Activated T-cell treated with anti-CD3 and anti-CD28 coated beads, Interleukin-2, amount 50 U/mL, for 72 hours (primary cell): ENCODE measurements around the gene MSTO1. TPM values are rescaled to one million over a fixed set of nuclear protein-coding genes. Genes with fewer than 3 reads are reported as not detected.
"Not testable (repeated sequence)": the region's sequence is repeated elsewhere in the genome, so short reads cannot be mapped to it uniquely, and the experiment has no call there.

Experiments
- ATAC-seq, 2 donors: fragments of 150-1000 bp; cut with Tn5 transposase; replicated peaks in 1 of 2; 2 replicates each; pipeline ENCODE4 v1.10.0; 2021; ENCODE audit warnings: moderate library complexity in 2 of 2, mild to moderate bottlenecking in 1 of 2
- DNase-seq, 2 donors: peaks; one replicate each; pipeline ENCODE4 v3.0.0; 2021 to 2022; ENCODE audit warnings: mixed read lengths in 1 of 2
- H3K27ac Mint-ChIP-seq: one replicate; pipeline ENCODE4 v1.8.0; 2022; ENCODE audit warnings: mild to moderate bottlenecking, moderate library complexity, mixed read lengths
- H3K27me3 Mint-ChIP-seq: one replicate; pipeline ENCODE4 v1.8.0; 2022; ENCODE audit warnings: low read depth, mixed read lengths
- H3K36me3 Mint-ChIP-seq, 2 donors: one replicate each; pipeline ENCODE4 v1.8.0; 2022; ENCODE audit warnings: mixed read lengths in 2 of 2, mild to moderate bottlenecking in 1 of 2; ENCODE audit not compliant: insufficient read depth in 2 of 2
- H3K4me1 Mint-ChIP-seq: one replicate; pipeline ENCODE4 v1.8.0; 2022; ENCODE audit warnings: low read depth, mixed read lengths
- H3K4me3 Mint-ChIP-seq, 2 donors: one replicate each; pipeline ENCODE4 v1.8.0; 2022; ENCODE audit warnings: mild to moderate bottlenecking in 2 of 2, mixed read lengths in 2 of 2, moderate library complexity in 2 of 2
- H3K9me3 Mint-ChIP-seq, 2 donors: one replicate each; pipeline ENCODE4 v1.8.0; 2022; ENCODE audit warnings: mixed read lengths in 2 of 2
- total RNA-seq, 2 donors: library from RNA; stranded (reverse); gene quantifications; one replicate each; pipeline ENCODE4 v1.2.3, GENCODE V29; 2022

MSTO1 gene
- total RNA-seq = 10 to 100 TPM; 41.6 to 53.3 TPM

GRCh38 chr1:155609515-155610256 lies at the start of gene MSTO1:
Gene MSTO1 (plus strand): TSS chr1:155610218. CDS start chr1:155610249, 31 bp downstream.
- Mint-ChIP-seq H3K27ac (peak within 1 kb of the TSS; percentile 96), H3K36me3 (peaks cover 0 to 8% of the 10 kb centered on the region in 2 donors), H3K27me3 (no peaks in the 10 kb centered on the region), H3K4me3 (peak within 1 kb of the TSS; percentile 97 to 98), H3K9me3 (no peaks in the 10 kb centered on the region), H3K4me1 (peaks cover 14% of the 10 kb centered on the region)
- DNase-seq (peak; percentile 97 to 99), ATAC-seq (peak; percentile 97)

GRCh38 chr1:155561779-155562580 lies 48.0 kb upstream of the MSTO1 start:
- DNase-seq (peak; percentile 71 to 74), ATAC-seq (peak; percentile 6 to 34)
- H3K36me3 Mint-ChIP-seq, H3K27me3 Mint-ChIP-seq, H3K9me3 Mint-ChIP-seq: not testable (repeated sequence)
- H3K27ac Mint-ChIP-seq = peak overlapping the region; percentile 99
- H3K4me3 Mint-ChIP-seq = peak overlapping the region; percentile 96 to 99
- peaks cover 62% of the 10 kb centered on the region for H3K4me1 Mint-ChIP-seq

- Mint-ChIP-seq H3K27ac (peak within 1 kb of the TSS; percentile 99), H3K4me1 (peaks cover 57% of the 10 kb centered on the region), H3K27me3 (no peaks in the 10 kb centered on the region), H3K4me3 (peak within 1 kb of the TSS; percentile 96 to 99), H3K36me3 (peaks cover 2 to 3% of the 10 kb centered on the region in 2 donors), H3K9me3 (no peaks in the 10 kb centered on the region)
- ATAC-seq (peak; percentile 86 to 88), DNase-seq (peak; percentile 93 to 94)
Measured at GRCh38 chr1:155562581-155563376, 47.2 kb upstream of the MSTO1 start, which contains the start of gene ASH1L. Gene ASH1L (minus strand): TSS chr1:155562803. CDS start chr1:155521519, 41,284 bp downstream.

DNA sequence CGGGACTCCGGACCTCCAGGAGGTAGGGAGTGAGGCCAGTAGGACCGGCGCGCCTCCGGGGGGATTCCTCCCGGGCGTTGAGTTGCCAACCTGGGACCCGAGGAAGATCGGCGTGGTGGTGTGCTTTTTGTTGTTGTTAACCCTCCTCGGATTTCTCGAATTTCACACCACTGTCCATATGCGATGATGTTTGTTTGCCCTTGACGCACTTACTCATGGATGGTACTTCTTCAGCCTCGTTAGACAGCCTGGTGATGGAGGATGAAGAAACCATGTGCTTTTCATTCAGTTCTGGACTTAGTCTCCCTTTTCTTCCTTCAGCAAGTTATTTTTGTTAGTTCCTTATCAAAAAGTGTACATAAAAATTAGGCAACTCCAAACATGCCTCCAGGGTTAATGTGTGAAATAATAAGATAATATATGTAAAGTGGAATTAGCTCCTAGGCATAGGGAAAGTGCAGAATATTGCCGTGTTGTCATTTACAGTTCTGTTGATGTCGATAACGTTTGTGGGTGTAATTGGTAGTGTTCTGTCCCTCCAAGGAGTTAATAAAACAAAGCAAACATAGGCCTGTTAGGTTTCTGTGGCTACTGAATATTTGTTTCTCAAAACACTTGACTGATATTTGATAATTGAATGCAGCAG lies 46.5 kb upstream of the MSTO1 start:
- not testable (repeated sequence) for H3K36me3 Mint-ChIP-seq, DNase-seq, H3K27me3 Mint-ChIP-seq, H3K9me3 Mint-ChIP-seq
- ATAC-seq = peak; percentile 6 to 8
- Mint-ChIP-seq H3K4me1 (peaks cover 51% of the 10 kb centered on the region), H3K27ac (peak overlapping the region; percentile 99), H3K4me3 (peak overlapping the region; percentile 96 to 99)

DNA sequence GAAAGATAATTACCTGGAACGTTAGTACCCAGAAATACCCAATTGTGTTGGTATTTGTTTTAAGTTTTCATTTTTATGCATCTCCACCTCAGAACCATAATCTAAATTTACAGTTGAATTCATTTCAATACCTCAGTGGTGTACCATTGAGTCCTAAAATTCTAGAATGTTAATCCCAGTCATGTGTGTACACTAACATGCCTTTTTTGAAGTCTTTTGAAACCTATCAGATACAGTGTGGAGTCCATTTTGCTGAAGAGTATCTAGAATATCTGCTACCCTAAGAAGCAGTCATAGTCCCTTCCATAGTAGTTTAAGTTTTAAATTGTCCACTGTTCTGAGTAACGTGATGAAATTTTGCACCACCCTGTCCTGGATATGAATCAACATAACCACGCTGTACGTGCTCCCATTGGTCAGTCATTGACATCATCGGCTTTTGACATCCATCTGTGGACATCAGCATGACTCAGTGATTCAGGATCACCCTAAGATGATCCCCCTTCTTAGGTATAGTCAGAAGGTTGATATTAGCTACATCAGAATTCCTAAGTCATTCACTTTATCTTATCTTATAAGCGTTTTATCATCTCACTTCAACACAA lies 39.9 kb upstream of the MSTO1 start:
- no peaks in the 10 kb centered on the region for H3K27me3 Mint-ChIP-seq
- no peak overlapping the region for H3K4me3 Mint-ChIP-seq
- no peak overlapping the region for H3K27ac Mint-ChIP-seq
- no peaks in the 10 kb centered on the region for H3K9me3 Mint-ChIP-seq
- peaks cover 41% of the 10 kb centered on the region for H3K4me1 Mint-ChIP-seq
- no peak for DNase-seq
- H3K36me3 Mint-ChIP-seq = peaks cover 0 to 7% of the 10 kb centered on the region in 2 donors
- ATAC-seq = peak; percentile 31 to 62

GRCh38 chr1:155570593-155570990 lies 39.4 kb upstream of the MSTO1 start:
- Mint-ChIP-seq H3K36me3 (peaks cover 0 to 7% of the 10 kb centered on the region in 2 donors), H3K9me3 (no peaks in the 10 kb centered on the region), H3K27ac (peak overlapping the region; percentile 46), H3K27me3 (no peaks in the 10 kb centered on the region), H3K4me1 (peaks cover 40% of the 10 kb centered on the region), H3K4me3 (no peak overlapping the region)
- DNase-seq (no peak), ATAC-seq (no peak)

DNA sequence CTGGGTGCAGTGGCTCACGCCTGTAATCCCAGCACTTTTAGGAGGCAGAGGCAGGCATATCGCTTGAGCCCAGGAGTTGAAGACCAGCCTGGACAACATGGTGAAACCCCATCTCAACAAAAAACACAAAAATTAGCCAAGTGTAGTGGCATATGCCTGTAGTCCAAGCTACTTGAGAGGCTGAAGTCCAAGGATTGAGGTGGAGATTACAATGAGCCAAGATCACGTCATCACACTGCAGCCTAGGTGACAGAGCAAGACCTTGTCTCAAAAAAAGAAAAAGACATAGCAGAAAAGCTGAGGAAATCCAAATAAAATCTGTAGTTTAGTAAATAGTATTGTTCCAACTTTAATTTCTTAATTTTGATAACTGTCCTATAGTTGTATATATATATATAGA lies 35.9 kb upstream of the MSTO1 start:
- Mint-ChIP-seq H3K27me3 (no peaks in the 10 kb centered on the region), H3K4me1 (peaks cover 33% of the 10 kb centered on the region), H3K27ac (no peak overlapping the region), H3K9me3 (no peaks in the 10 kb centered on the region), H3K36me3 (peaks cover 0 to 7% of the 10 kb centered on the region in 2 donors), H3K4me3 (no peak overlapping the region)
- no peak for ATAC-seq
- DNase-seq = no peak

GRCh38 chr1:155575608-155576007 lies 34.4 kb upstream of the MSTO1 start:
- not testable (repeated sequence) for H3K9me3 Mint-ChIP-seq, H3K27me3 Mint-ChIP-seq, ATAC-seq, H3K4me3 Mint-ChIP-seq, H3K36me3 Mint-ChIP-seq, H3K27ac Mint-ChIP-seq, DNase-seq
- H3K4me1 Mint-ChIP-seq = peaks cover 20% of the 10 kb centered on the region

DNA sequence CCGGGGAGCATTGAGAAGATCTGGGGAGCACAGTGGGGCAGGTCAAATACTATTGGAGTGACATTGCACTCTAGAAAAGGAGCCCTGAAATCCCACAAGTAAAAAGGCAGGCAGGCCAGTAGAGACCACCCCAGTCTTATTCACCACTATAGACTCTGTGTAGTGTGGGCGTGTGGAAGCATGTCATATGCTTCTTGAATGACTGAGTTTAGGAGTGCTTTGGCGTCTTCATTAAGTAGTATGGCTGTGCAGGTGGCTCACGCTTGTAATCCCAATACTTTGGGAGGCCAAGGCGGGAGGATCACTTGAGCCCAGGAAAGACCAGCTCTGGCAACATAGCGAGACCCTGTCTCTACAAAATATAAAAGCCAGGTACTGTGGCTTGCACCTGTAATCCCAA lies 26.2 kb upstream of the MSTO1 start:
- not testable (repeated sequence) for H3K4me3 Mint-ChIP-seq, H3K27ac Mint-ChIP-seq, H3K27me3 Mint-ChIP-seq, H3K4me1 Mint-ChIP-seq, H3K9me3 Mint-ChIP-seq, ATAC-seq, H3K36me3 Mint-ChIP-seq, DNase-seq

DNA sequence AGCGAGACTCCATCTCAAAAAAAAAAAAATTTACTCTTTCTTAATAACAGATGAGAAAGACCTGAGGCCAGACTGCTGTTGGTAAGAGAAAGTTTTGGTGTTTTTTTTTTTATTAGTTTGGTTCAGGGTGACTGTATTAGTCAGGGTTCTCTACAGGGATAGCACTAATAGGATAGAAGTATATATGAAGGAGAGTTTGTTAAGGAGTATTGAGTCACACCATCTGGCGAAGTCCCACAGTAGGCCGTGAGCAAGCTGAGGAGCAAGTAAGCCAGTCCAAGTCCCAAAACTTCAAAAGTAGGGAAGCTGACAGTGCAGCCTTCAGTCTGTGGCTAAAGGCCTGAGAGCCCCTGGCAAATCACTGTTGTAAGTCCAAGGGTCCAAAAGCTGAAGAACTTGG lies 20.7 kb upstream of the MSTO1 start:
- H3K27me3 Mint-ChIP-seq, DNase-seq, H3K4me1 Mint-ChIP-seq, H3K4me3 Mint-ChIP-seq, ATAC-seq, H3K27ac Mint-ChIP-seq, H3K9me3 Mint-ChIP-seq, H3K36me3 Mint-ChIP-seq: not testable (repeated sequence)

DNA sequence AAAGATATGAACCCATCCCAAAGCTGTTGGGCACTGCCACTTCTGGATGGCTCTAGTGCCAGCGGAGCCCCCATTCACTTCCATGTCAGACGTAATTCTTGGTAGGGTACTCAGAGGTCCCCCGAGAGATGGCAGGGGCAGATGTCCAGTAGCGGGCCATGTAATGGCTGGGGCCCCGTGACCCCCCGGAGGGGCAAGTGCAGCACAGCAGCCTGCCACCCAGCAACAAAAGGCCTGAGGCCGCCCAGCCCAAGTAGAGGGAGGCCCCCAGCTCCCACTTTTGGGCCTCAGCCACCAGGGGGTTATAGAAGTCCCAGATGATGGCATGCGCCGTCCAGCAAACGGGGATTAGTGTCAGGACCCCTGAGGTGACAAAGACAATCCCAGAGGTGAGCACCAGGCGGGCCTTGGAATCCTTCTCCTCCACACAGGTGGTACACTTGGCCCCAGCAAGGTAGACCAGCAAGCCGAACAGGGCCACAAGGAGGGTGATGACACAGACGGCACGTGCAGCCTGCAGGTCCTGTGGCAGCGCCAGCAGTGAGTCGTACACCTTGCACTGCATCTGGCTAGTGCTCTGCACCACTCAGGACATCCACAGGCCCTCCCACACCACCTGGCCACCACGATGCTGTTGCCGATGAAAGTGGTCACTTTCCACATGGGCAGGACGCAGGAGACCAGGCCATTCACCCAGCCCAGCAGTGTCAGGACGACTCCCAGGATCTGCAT lies 19.3 kb upstream of the MSTO1 start:
- H3K4me1 Mint-ChIP-seq, H3K27ac Mint-ChIP-seq, H3K36me3 Mint-ChIP-seq, H3K9me3 Mint-ChIP-seq, H3K4me3 Mint-ChIP-seq, H3K27me3 Mint-ChIP-seq, DNase-seq, ATAC-seq: not testable (repeated sequence)

- H3K27me3 Mint-ChIP-seq = no peaks in the 10 kb centered on the region
- no peaks in the 10 kb centered on the region for H3K4me1 Mint-ChIP-seq
- peak; percentile 58 to 70 for ATAC-seq
- H3K4me3 Mint-ChIP-seq = no peak overlapping the region
- H3K9me3 Mint-ChIP-seq = no peaks in the 10 kb centered on the region
- H3K36me3 Mint-ChIP-seq = no peaks in the 10 kb centered on the region
- H3K27ac Mint-ChIP-seq = no peak overlapping the region
- DNase-seq = peak; percentile 16 to 41
Measured at GRCh38 chr1:155591770-155592169, 18.2 kb upstream of the MSTO1 start.
